H54 (cell line): ENCODE results near the gene TAF1A.

Experiments
- DNase-seq: peaks from one replicate; pipeline ENCODE4 v3.0.0; 2011; ENCODE audit warnings: low spot score, mixed read lengths; ENCODE audit not compliant: insufficient read length
- FAIRE-seq: peaks from 3 replicates; lab custom pipeline; 2011; peaks lifted over from hg19 to GRCh38; lab: Jason Lieb, UNC
- POLR2A ChIP-seq: IDR thresholded peaks from 2 replicates; pipeline ENCODE4 v1.6.1; 2011; ENCODE audit warnings: low read depth, mild to moderate bottlenecking, low read length

TAF1A gene

GRCh38 chr1:222589462-222590302 is at the start of gene TAF1A:
Gene TAF1A (minus strand): TSS chr1:222589933.
- peak; percentile 83 for FAIRE-seq
- DNase-seq, result peak; percentile 55
- TF ChIP-seq POLR2A, result peak; percentile 72

DNA sequence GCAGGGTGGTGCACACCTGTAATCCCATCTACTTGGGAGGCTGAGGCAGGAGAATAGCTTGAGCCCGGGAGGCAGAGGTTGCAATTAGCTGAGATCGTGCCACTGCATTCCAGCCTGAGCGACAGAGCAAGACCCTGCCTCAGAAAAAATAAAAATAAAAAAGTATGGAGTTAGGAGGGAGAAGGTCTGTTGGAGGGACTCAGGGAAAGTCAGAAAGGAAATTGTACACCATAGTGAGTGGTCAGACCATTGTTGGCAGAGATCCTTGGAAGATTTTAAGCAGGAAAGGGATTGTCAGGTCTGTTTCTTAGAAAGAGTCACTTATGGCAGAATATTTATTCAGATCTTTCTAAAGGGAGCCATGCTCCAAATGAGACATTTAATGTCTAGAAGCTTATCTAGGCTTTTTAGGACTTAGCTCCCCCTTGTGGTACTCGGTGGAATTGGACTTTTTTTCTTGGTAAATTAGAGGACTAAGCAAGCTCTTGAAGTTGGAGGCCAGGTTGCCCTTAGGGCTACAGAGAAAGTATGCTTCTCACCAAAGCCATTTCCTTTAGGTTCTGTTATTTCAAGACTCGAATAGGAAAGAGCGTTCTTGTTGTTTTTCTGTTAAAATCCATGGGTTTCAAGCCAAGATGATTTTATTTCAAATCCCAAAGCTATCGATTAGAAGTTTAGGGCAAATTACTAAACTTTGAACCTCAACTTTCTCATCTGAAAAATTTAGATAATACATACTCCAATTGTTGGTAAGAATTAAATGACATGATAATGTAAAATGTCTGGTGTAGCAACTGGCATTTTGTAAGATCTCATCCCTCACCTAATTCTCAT is 44.7 kb upstream of the TAF1A start:
- FAIRE-seq (peak; percentile 43), DNase-seq (no peak)
- TF ChIP-seq POLR2A, result no peak

GRCh38 chr1:222632749-222633148 is 43.0 kb upstream of the TAF1A start:
- DNase-seq (no peak), FAIRE-seq (no peak)
- no peak for TF ChIP-seq POLR2A

GRCh38 chr1:222631611-222632208 is 42.0 kb upstream of the TAF1A start:
- no peak for TF ChIP-seq POLR2A
- FAIRE-seq (no peak), DNase-seq (no peak)

- no peak for TF ChIP-seq POLR2A
- FAIRE-seq (no peak), DNase-seq (no peak)
Measured at GRCh38 chr1:222629921-222630535, 40.3 kb upstream of the TAF1A start.

DNA sequence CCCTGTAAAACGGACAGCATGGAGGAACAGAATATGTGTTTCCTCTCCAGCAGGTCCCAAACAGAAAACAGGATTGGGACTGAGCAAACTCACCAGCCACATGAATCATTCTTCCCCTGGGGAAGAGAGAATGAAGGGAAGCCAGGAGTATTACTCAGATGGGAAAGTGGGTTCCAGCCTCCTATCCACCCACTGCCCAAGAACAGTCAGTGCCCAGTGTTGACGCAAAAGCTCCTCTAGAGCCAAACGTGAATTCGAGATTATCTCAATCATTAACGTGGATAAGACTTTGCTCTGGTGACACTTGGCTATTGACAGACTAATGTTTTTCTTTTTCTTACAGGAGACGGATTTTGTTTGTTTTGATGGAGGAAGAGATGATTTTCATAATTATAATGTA is 37.5 kb upstream of the TAF1A start:
- FAIRE-seq (no peak), DNase-seq (no peak)
- no peak for TF ChIP-seq POLR2A

DNA sequence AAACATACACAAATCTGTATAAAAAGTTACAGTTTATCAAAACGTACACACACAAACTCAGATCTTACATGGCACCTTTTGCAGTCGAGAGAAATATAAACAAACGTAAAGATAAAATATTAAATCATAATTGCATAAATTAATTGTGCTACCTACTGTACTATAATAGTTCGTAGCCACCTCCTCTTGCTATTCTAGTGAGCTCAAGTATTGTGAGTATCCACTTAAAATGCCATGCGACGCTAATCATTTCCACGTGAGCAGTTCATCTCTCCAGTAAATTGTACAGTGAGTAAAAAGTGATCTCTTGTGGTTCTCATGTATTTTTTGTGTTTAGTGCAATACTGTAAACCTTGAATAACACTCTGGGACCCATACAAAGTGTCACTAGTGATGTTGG is 34.5 kb upstream of the TAF1A start:
- FAIRE-seq (no peak), DNase-seq (no peak)
- TF ChIP-seq POLR2A, result no peak

DNA sequence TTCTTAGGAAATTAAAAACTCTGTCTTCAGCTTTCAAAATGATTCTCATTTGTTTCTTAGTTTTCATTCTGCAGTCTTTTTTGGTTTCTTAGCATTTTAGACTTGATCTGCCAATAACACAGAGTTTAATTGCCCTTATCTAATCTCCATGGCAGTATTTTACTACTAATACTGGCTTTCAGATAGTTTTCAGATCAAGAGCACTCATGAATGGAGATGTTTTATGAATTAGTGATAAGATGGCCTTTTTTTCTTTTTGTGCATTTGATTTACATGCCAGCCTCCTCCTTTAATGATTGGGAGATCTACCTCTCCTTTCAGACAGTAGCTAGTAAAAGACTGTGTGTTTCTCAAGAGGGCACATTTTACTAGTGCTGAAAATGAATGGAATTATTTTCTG is 33.7 kb upstream of the TAF1A start:
- FAIRE-seq, result no peak
- no peak for DNase-seq
- no peak for TF ChIP-seq POLR2A

GRCh38 chr1:222622765-222623164 is 33.0 kb upstream of the TAF1A start:
- DNase-seq (no peak), FAIRE-seq (no peak)
- no peak for TF ChIP-seq POLR2A

- DNase-seq (no peak), FAIRE-seq (no peak)
Measured at GRCh38 chr1:222620566-222620965, 30.8 kb upstream of the TAF1A start.

GRCh38 chr1:222618880-222619596 is 29.3 kb upstream of the TAF1A start:
- TF ChIP-seq POLR2A, result no peak
- FAIRE-seq (no peak), DNase-seq (no peak)

More at GRCh38 chr1:222620566-222620965, 30.8 kb upstream of the TAF1A start:
- no peak for TF ChIP-seq POLR2A

- DNase-seq (peak; percentile 86), FAIRE-seq (no peak)
- TF ChIP-seq POLR2A, result peak; percentile 90
Measured at GRCh38 chr1:222618001-222618879, 28.5 kb upstream of the TAF1A start, which contains the start of gene MIA3. Gene MIA3 (plus strand): TSS chr1:222618097. CDS start chr1:222618111, 14 bp downstream.
